Thyroid gland (tissue), 4 donors: ENCODE data around the gene SLC12A4. TPM values are rescaled to one million over a fixed set of nuclear protein-coding genes. Genes with fewer than 3 reads are reported as not detected.
A peak's percentile ranks its signal among the peaks of the same experiment; 100 is the strongest.

Experiments used
- DNase-seq, 2 donors: peaks; one replicate each; pipeline ENCODE4 v3.0.0-alpha.2; 2019
- H3K27ac ChIP-seq, 3 donors: fragments of 200-600 bp; sonication (generic); 1 replicate in 2 of 3; 2 replicates in 1 of 3; pipeline ENCODE4 v1.5.1; 2016 to 2019; ENCODE audit warnings: mild to moderate bottlenecking in 1 of 3, moderate library complexity in 1 of 3
- H3K27me3 ChIP-seq: fragments of 200-600 bp; sonication (generic); one replicate; pipeline ENCODE4 v1.5.1; 2019
- H3K36me3 ChIP-seq, 2 donors: fragments of 200-600 bp; sonication (generic); one replicate each; pipeline ENCODE4 v1.5.1; 2016 to 2019
- H3K4me1 ChIP-seq, 2 donors: fragments of 200-600 bp; sonication (generic); one replicate each; pipeline ENCODE4 v1.5.1; 2017 to 2019
- H3K4me3 ChIP-seq, 3 donors: fragments of 200-600 bp; sonication (generic); replicated peaks in 1 of 3; 1 replicate in 2 of 3; 2 replicates in 1 of 3; pipeline ENCODE4 v1.5.1; 2016; ENCODE audit warnings: mild to moderate bottlenecking in 1 of 3
- H3K9me3 ChIP-seq: fragments of 200-600 bp; sonication (generic); one replicate; pipeline ENCODE4 v1.5.1; 2017
- CTCF ChIP-seq, 6 experiments: fragments of 200-600 bp in 3 of 6; fragments of 450-650 bp in 3 of 6; sonication (generic) in 3 of 6; IDR thresholded peaks; one replicate each; pipeline ENCODE4 v1.5.1; 2016 to 2019; ENCODE audit warnings: antibody characterized with exemption in 6 of 6, mild to moderate bottlenecking in 2 of 6, inconsistent platforms in 1 of 6, moderate library complexity in 1 of 6
- POLR2A ChIP-seq, 2 donors: fragments of 450-650 bp; IDR thresholded peaks; one replicate each; pipeline ENCODE4 v1.6.1; 2017; ENCODE audit warnings: antibody characterized with exemption in 2 of 2, mild to moderate bottlenecking in 2 of 2, moderate library complexity in 1 of 2
- WGBS, 2 donors: methylation state at CpG; one replicate each; pipeline ENCODE4 v1.1.5; 2017; 5-methylcytosine and 5-hydroxymethylcytosine counted together
- intact Hi-C: fragments of 100-400 bp; cut with DNase I; formaldehyde crosslinking; loops from one replicate; pipeline ENCODE4 v1.15.1; 2023
- total RNA-seq, 4 donors: library from RNA; depleted of rRNA; stranded (reverse); fragments of >200 nt; gene quantifications; one replicate each; pipeline ENCODE4 v1.2.3, GENCODE V29; 2016

Gene SLC12A4
- total RNA-seq, 4 donors from 2014 or later: 47.0 to 65.1 (median 51.7) TPM

DNA sequence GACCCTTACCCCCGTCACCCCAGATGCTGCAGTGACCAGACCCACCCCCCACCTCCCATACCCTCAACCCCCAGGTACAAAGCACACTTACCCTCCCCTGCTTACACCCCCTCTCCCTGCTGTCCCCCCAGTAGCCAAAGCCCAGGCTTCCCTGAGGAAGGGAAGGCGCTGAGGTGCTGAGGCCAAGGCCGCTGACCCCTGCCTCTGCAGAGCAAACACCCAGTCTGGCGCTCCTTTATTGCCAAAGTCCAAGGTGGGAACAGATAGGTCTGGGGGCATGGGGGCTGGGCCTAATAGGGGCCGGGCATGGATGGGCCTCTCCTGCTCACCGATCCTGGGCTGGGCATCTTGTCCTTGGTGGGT is 25.2 kb downstream of the SLC12A4 start:
- H3K27ac ChIP-seq: peak overlapping the region in 1 of 3 donors; percentile 12
- H3K36me3 ChIP-seq: peaks cover 41 to 42% of the 10 kb centered on the region in 2 donors
- H3K4me3 ChIP-seq: no peak overlapping the region
- intact Hi-C loops: no loop called here
- WGBS, 2 donors: 87 to 97% methylated on average over 3 to 5 of the region's 6 CpGs
- no peaks in the 10 kb centered on the region for H3K27me3 ChIP-seq
- peaks cover 0 to 9% of the 10 kb centered on the region in 2 donors for H3K4me1 ChIP-seq
- H3K9me3 ChIP-seq: no peaks in the 10 kb centered on the region
- no peak for TF ChIP-seq CTCF (IDR thresholded peaks at IDR 0.05)
- TF ChIP-seq POLR2A (IDR thresholded peaks at IDR 0.05): no peak
- no peak for DNase-seq

GRCh38 chr16:67942510-67943255 is 25.8 kb downstream of the SLC12A4 start:
- 58 to 85% methylated on average over 4 to 8 of the region's 27 CpGs for WGBS, 2 donors
- intact Hi-C loops: no loop called here
- DNase-seq: peak; percentile 68 to 73
- peaks cover 0 to 9% of the 10 kb centered on the region in 2 donors for H3K4me1 ChIP-seq
- no peaks in the 10 kb centered on the region for H3K9me3 ChIP-seq
- no peak overlapping the region for H3K4me3 ChIP-seq
- peak overlapping the region in 1 of 3 donors; percentile 12 for H3K27ac ChIP-seq
- H3K36me3 ChIP-seq: peaks cover 35 to 36% of the 10 kb centered on the region in 2 donors
- no peak for TF ChIP-seq POLR2A (IDR thresholded peaks at IDR 0.05)
- no peak for TF ChIP-seq CTCF (IDR thresholded peaks at IDR 0.05)
- no peaks in the 10 kb centered on the region for H3K27me3 ChIP-seq

DNA sequence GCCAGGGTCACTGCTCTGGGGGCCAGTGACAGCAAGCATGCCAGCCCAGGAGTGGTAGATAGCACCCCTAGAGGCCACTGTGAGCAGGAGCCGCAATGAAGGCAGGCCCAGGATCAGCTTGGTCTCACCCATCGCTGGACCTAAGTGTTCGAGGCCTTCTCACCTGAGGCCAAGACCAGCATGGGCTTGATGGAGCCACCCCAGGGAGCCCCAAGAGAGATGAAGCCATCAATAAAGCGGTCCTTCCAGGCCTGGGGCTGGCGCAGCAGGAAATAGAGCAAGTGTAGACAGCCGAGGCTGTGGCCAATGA is 26.3 kb downstream of the SLC12A4 start:
- TF ChIP-seq POLR2A (IDR thresholded peaks at IDR 0.05) (no peak), CTCF (IDR thresholded peaks at IDR 0.05) (peak in 5 of 6 experiments; percentile 33 to 58 (median 47))
- no peaks in the 10 kb centered on the region for H3K27me3 ChIP-seq
- H3K4me3 ChIP-seq: no peak overlapping the region
- no peaks in the 10 kb centered on the region for H3K9me3 ChIP-seq
- H3K27ac ChIP-seq: peak overlapping the region in 1 of 3 donors; percentile 12
- H3K4me1 ChIP-seq: peaks cover 0 to 13% of the 10 kb centered on the region in 2 donors
- H3K36me3 ChIP-seq: peaks cover 30 to 31% of the 10 kb centered on the region in 2 donors
- DNase-seq: peak in 1 of 2 donors; percentile 35
- intact Hi-C loops: no loop called here
- 78% methylated on average over 4 of the region's 6 CpGs; no CpG with 5 or more reads in 1 of the 2 donors for WGBS, 2 donors

DNA sequence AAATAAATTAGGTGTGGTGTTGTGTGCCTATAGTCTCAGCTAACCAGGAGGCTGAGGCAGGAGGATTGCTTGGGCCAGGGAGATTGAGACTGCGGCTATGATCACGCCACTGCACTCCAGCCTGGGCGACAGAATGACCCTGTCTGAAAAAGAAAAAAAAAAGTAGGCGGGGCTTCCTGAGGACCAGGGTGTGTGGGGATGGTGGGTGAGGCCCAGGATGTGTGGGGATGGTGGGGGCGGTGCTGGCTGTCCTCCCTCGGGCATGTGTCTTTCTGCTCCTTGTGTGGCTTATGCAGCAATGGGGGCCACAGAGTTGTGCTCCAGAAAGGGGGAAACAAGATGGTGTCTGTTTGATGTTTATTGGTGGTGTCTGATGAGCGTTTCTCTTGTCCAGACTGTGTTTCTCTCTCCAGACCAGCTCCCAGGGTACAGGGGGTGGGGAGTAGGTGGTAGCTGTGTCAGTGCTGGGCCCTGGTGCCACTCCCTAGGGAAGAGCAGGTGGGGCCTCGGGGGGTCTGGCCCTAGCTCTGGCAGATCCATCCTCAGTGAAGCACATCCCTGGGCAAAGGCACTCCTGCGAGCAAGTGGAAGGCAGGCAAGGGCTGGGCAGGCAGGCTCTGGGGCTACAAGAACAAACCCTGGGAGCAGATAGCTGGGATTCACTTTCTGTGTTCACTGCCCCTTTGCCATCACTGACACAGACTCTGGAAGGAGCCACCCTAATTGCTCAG is 26.8 kb downstream of the SLC12A4 start:
- H3K27ac ChIP-seq: peak overlapping the region in 1 of 3 donors; percentile 12
- WGBS, 2 donors: 81 to 89% methylated on average over 8 to 9 of the region's 9 CpGs
- H3K4me1 ChIP-seq: peaks cover 0 to 17% of the 10 kb centered on the region in 2 donors
- no peaks in the 10 kb centered on the region for H3K27me3 ChIP-seq
- H3K4me3 ChIP-seq: no peak overlapping the region
- DNase-seq: no peak
- H3K9me3 ChIP-seq: no peaks in the 10 kb centered on the region
- intact Hi-C loops: no loop called here
- TF ChIP-seq POLR2A (IDR thresholded peaks at IDR 0.05): no peak
- no peak for TF ChIP-seq CTCF (IDR thresholded peaks at IDR 0.05)
- peaks cover 24 to 26% of the 10 kb centered on the region in 2 donors for H3K36me3 ChIP-seq
